ENCODE data around the gene CCDC85A. TPM values are rescaled to one million over a fixed set of nuclear protein-coding genes. Genes with fewer than 3 reads are reported as not detected.

CCDC85A gene
- total RNA-seq, 1 experiment from 2014 or later, result not detected

DNA sequence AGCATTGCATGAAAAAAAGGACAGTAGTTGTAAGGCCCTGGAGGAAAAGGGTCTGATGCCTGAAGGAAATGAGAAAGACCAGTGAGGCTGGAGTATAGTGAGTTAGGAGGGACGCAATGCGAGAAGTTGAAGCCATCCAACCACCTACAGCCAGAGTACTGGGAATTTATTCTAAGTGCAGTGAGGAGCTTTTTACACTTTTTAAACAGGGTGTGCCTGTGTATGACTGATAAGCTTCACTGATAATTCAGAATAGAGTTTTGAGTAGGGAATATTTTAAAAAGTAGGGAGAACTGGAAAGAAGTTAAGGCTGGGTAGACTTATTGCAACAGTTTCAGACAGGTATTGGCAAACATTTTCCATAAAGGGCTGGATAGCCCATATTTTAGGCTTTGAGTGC, 35.9 kb upstream of the CCDC85A start:
- H3K27me3 ChIP-seq (replicated peaks; ENCODE audit: control insufficient read depth, insufficient read depth, low read length), result 0 out of 2 replicates have a peak, but pooled peaks cover 1% of the 10 kb centered on the region
- intact Hi-C loops (cut with micrococcal nuclease; ENCODE audit: unreplicated experiment), result no loop called here
- Mint-ChIP-seq H3K4me1 (ENCODE audit: low read depth, unreplicated experiment) (no peaks in the 10 kb centered on the region), H3K36me3 (ENCODE audit: insufficient read depth, unreplicated experiment) (no peaks in the 10 kb centered on the region), H3K4me3 (ENCODE audit: unreplicated experiment) (no peak overlapping the region), H3K27me3 (ENCODE audit: insufficient read depth, unreplicated experiment) (peaks cover 16% of the 10 kb centered on the region), H3K9me3 (ENCODE audit: unreplicated experiment) (peaks cover 10% of the 10 kb centered on the region), H3K27ac (ENCODE audit: unreplicated experiment) (no peak overlapping the region)
- TF ChIP-seq, protein P1, sequence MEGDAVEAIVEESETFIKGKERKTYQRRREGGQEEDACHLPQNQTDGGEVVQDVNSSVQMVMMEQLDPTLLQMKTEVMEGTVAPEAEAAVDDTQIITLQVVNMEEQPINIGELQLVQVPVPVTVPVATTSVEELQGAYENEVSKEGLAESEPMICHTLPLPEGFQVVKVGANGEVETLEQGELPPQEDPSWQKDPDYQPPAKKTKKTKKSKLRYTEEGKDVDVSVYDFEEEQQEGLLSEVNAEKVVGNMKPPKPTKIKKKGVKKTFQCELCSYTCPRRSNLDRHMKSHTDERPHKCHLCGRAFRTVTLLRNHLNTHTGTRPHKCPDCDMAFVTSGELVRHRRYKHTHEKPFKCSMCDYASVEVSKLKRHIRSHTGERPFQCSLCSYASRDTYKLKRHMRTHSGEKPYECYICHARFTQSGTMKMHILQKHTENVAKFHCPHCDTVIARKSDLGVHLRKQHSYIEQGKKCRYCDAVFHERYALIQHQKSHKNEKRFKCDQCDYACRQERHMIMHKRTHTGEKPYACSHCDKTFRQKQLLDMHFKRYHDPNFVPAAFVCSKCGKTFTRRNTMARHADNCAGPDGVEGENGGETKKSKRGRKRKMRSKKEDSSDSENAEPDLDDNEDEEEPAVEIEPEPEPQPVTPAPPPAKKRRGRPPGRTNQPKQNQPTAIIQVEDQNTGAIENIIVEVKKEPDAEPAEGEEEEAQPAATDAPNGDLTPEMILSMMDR (IDR thresholded peaks at IDR 0.05; ENCODE audit: insufficient read depth in 1 of 2, low read depth in 1 of 2, low read length in 1 of 2, severe bottlenecking in 1 of 2, unreplicated experiment in 1 of 2), result no peak
- H3K4me3 ChIP-seq (ENCODE audit: low read depth, low read length), result no peak overlapping the region
- no TSS peak for BruUV-seq (replicated peaks)
- DNase-seq, result no peak
- no peaks in the 10 kb centered on the region for H3K36me3 ChIP-seq (ENCODE audit: control insufficient read depth, insufficient read depth, low read length)
- ChIA-PET POLR2A (no interaction called here), CTCF (no interaction called here)
- no peaks in the 10 kb centered on the region for H3K4me1 ChIP-seq
- H3K9me3 ChIP-seq, result no peaks in the 10 kb centered on the region

DNA sequence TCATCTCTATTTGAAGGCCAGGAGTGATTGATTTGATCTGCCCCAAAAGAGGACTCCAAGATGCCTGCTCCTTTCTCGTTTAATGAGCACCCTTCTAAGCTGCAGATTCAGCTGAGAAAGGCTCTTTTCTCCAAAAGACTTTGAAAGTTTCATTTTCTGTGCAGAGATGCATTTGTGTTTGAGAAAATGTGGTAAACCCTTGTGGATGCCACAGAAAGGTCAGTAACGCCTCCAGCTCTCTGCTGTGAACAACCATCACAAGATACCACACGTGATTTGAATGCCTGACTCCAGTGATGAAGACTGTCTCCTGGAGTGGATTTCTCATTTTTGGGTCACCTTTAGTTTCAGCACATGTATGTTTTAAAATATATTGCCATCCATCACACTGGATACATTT, 35.0 kb upstream of the CCDC85A start:
- no peaks in the 10 kb centered on the region for H3K36me3 ChIP-seq (ENCODE audit: control insufficient read depth, insufficient read depth, low read length)
- TF ChIP-seq, protein P1 (IDR thresholded peaks at IDR 0.05; ENCODE audit: insufficient read depth in 1 of 2, low read depth in 1 of 2, low read length in 1 of 2, severe bottlenecking in 1 of 2, unreplicated experiment in 1 of 2), result no peak
- intact Hi-C loops (cut with micrococcal nuclease; ENCODE audit: unreplicated experiment), result no loop called here
- ChIA-PET POLR2A (no interaction called here), CTCF (no interaction called here)
- H3K4me1 ChIP-seq, result no peaks in the 10 kb centered on the region
- Mint-ChIP-seq H3K27me3 (ENCODE audit: insufficient read depth, unreplicated experiment) (peaks cover 16% of the 10 kb centered on the region), H3K9me3 (ENCODE audit: unreplicated experiment) (peaks cover 3% of the 10 kb centered on the region), H3K27ac (ENCODE audit: unreplicated experiment) (no peak overlapping the region), H3K36me3 (ENCODE audit: insufficient read depth, unreplicated experiment) (no peaks in the 10 kb centered on the region), H3K4me1 (ENCODE audit: low read depth, unreplicated experiment) (no peaks in the 10 kb centered on the region), H3K4me3 (ENCODE audit: unreplicated experiment) (no peak overlapping the region)
- no peak for DNase-seq
- H3K4me3 ChIP-seq (ENCODE audit: low read depth, low read length), result no peak overlapping the region
- no peaks in the 10 kb centered on the region for H3K9me3 ChIP-seq
- no TSS peak for BruUV-seq (replicated peaks)
- 0 out of 2 replicates have a peak, but pooled peaks cover 1% of the 10 kb centered on the region for H3K27me3 ChIP-seq (replicated peaks; ENCODE audit: control insufficient read depth, insufficient read depth, low read length)

DNA sequence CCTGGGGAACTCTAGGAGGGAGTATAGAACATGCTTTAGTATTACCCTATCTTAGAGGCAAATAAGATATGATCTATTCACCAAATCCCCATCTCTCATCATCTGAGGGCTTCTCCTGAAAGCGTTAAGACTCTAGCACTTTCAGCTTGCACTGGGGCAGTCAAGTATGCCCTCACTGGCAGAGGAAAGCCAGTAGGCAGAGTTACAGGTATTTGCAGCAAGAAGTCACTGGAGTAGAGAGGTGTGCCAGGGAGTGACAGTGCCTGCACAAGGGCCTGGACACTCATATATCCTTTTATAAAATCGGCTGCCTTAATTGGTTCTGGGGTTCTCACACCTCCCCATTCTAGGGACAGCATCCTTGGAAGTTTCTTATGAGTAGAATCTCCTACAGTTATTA, 31.9 kb upstream of the CCDC85A start:
- H3K27ac Mint-ChIP-seq (ENCODE audit: unreplicated experiment), result no peak overlapping the region
- H3K9me3 Mint-ChIP-seq (ENCODE audit: unreplicated experiment), result no peaks in the 10 kb centered on the region
- intact Hi-C loops (cut with micrococcal nuclease; ENCODE audit: unreplicated experiment), result no loop called here
- no peak overlapping the region for H3K4me3 Mint-ChIP-seq (ENCODE audit: unreplicated experiment)
- DNase-seq, result no peak
- POLR2A ChIA-PET, result no interaction called here
- no TSS peak for BruUV-seq (replicated peaks)
- Histone ChIP-seq H3K36me3 (ENCODE audit: control insufficient read depth, insufficient read depth, low read length) (no peaks in the 10 kb centered on the region), H3K27me3 (replicated peaks; ENCODE audit: control insufficient read depth, insufficient read depth, low read length) (0 out of 2 replicates have a peak, but pooled peaks cover 1% of the 10 kb centered on the region), H3K4me1 (no peaks in the 10 kb centered on the region), H3K9me3 (no peaks in the 10 kb centered on the region), H3K4me3 (ENCODE audit: low read depth, low read length) (no peak overlapping the region)
- H3K27me3 Mint-ChIP-seq (ENCODE audit: insufficient read depth, unreplicated experiment), result peaks cover 19% of the 10 kb centered on the region
- CTCF ChIA-PET, result no interaction called here
- no peaks in the 10 kb centered on the region for H3K36me3 Mint-ChIP-seq (ENCODE audit: insufficient read depth, unreplicated experiment)
- TF ChIP-seq, protein P1 (IDR thresholded peaks at IDR 0.05; ENCODE audit: insufficient read depth in 1 of 2, low read depth in 1 of 2, low read length in 1 of 2, severe bottlenecking in 1 of 2, unreplicated experiment in 1 of 2), result no peak
- no peaks in the 10 kb centered on the region for H3K4me1 Mint-ChIP-seq (ENCODE audit: low read depth, unreplicated experiment)
